GM21447 (cell line): ENCODE measurements around the gene HHAT.

Experiments used
- ATAC-seq: cut with Tn5 transposase; IDR thresholded peaks from one replicate; pipeline ENCODE4 v1.9.1; 2021; ENCODE audit not compliant: unreplicated experiment

The HHAT gene

GRCh38 chr1:210477328-210477924, 148.7 kb downstream of the HHAT start:
- no peak for ATAC-seq

GRCh38 chr1:210478820-210479219, 150.1 kb downstream of the HHAT start:
- ATAC-seq: no peak

- ATAC-seq: no peak
These were observed 153.8 kb downstream of the HHAT start for GRCh38 chr1:210482491-210482890.

GRCh38 chr1:210482945-210483617, 154.4 kb downstream of the HHAT start:
- ATAC-seq: no peak

- no peak for ATAC-seq
These were observed 155.1 kb downstream of the HHAT start for GRCh38 chr1:210483821-210484220.

- no peak for ATAC-seq
These were observed 158.3 kb downstream of the HHAT start for GRCh38 chr1:210487021-210487420.

GRCh38 chr1:210489491-210489890, 160.8 kb downstream of the HHAT start:
- ATAC-seq: no peak

GRCh38 chr1:210490781-210491180, 162.1 kb downstream of the HHAT start:
- ATAC-seq: no peak

GRCh38 chr1:210496063-210496462, 167.4 kb downstream of the HHAT start:
- ATAC-seq: no peak

GRCh38 chr1:210499956-210500355, 171.3 kb downstream of the HHAT start:
- ATAC-seq: no peak

- no peak for ATAC-seq
These were observed 172.1 kb downstream of the HHAT start for GRCh38 chr1:210500831-210501230.

- ATAC-seq: no peak
These were observed 175.6 kb downstream of the HHAT start for GRCh38 chr1:210504286-210504685.

- ATAC-seq: no peak
These were observed 177.1 kb downstream of the HHAT start for GRCh38 chr1:210505601-210506496.

GRCh38 chr1:210506689-210507088, 178.0 kb downstream of the HHAT start:
- no peak for ATAC-seq

- ATAC-seq: no peak
These were observed 187.5 kb downstream of the HHAT start for GRCh38 chr1:210516092-210516656.

- ATAC-seq: no peak
These were observed 188.2 kb downstream of the HHAT start for GRCh38 chr1:210516697-210517459.

- ATAC-seq: no peak
These were observed 195.1 kb downstream of the HHAT start for GRCh38 chr1:210523830-210524229.

GRCh38 chr1:210525716-210526454, 197.2 kb downstream of the HHAT start:
- no peak for ATAC-seq

GRCh38 chr1:210527091-210527490, 198.4 kb downstream of the HHAT start:
- no peak for ATAC-seq
